Fibroblast of villous mesenchyme (primary cell): ENCODE results near the gene PCP4. TPM values are rescaled to one million over a fixed set of nuclear protein-coding genes. Genes with fewer than 3 reads are reported as not detected.

Experiments
- DNase-seq: peaks from one replicate; pipeline ENCODE4 v3.0.0-alpha.2; 2010; ENCODE audit warnings: low read depth
- H3K4me3 ChIP-seq: 2 replicates; pipeline ENCODE4 v1.5.1; 2011; ENCODE audit warnings: low read depth, mild to moderate bottlenecking, low read length
- CTCF ChIP-seq: IDR thresholded peaks from 2 replicates; pipeline ENCODE4 v1.5.1; 2012; ENCODE audit warnings: low read depth, mild to moderate bottlenecking, low read length; ENCODE audit not compliant: insufficient read depth
- total RNA-seq: library from RNA; depleted of rRNA; stranded (reverse); fragments of >200 nt; gene quantifications from 2 replicates; pipeline ENCODE4 v1.2.3, GENCODE V29; 2012

The PCP4 gene
- total RNA-seq, 1 donor = not detected

- no peak for DNase-seq
- no peak overlapping the region for H3K4me3 ChIP-seq
- TF ChIP-seq CTCF = no peak
Observed at GRCh38 chr21:39849014-39849655, 18.1 kb upstream of the PCP4 start.

- no peak for DNase-seq
- no peak overlapping the region for H3K4me3 ChIP-seq
- no peak for TF ChIP-seq CTCF
Observed at GRCh38 chr21:39850333-39850732, 16.9 kb upstream of the PCP4 start.

GRCh38 chr21:39851002-39851618 is 16.1 kb upstream of the PCP4 start:
- no peak for TF ChIP-seq CTCF
- no peak overlapping the region for H3K4me3 ChIP-seq
- no peak for DNase-seq

- no peak overlapping the region for H3K4me3 ChIP-seq
- no peak for DNase-seq
- TF ChIP-seq CTCF = no peak
Observed at GRCh38 chr21:39852021-39852721, 15.1 kb upstream of the PCP4 start.

GRCh38 chr21:39852726-39853500 is 14.3 kb upstream of the PCP4 start:
- H3K4me3 ChIP-seq = no peak overlapping the region
- TF ChIP-seq CTCF = no peak
- DNase-seq = no peak

GRCh38 chr21:39854572-39854971 is 12.7 kb upstream of the PCP4 start:
- DNase-seq = no peak
- TF ChIP-seq CTCF = no peak
- H3K4me3 ChIP-seq = no peak overlapping the region
